ENCODE data around the gene ZBTB16.

Gene ZBTB16

GRCh38 chr11:114073828-114074381, 14.4 kb downstream of the ZBTB16 start:
- Histone ChIP-seq H3K27me3 (replicated peaks; ENCODE audit: insufficient read depth, low read length) (no peaks in the 10 kb centered on the region), H3K4me3 (ENCODE audit: low read length) (no peak overlapping the region), H4K20me1 (ENCODE audit: insufficient read depth, low read length) (no peaks in the 10 kb centered on the region), H3K9me3 (replicated peaks; ENCODE audit: insufficient read depth, low read length) (no peaks in the 10 kb centered on the region), H3F3A (ENCODE audit: insufficient read depth, low read length) (peaks cover 10% of the 10 kb centered on the region), H3K4me2 (ENCODE audit: low read depth, low read length) (no peak overlapping the region), H3K9me2 (replicated peaks; ENCODE audit: insufficient read depth, low read length) (no peaks in the 10 kb centered on the region), H3K27ac (ENCODE audit: low read length) (no peak overlapping the region), H2AFZ (ENCODE audit: low read length) (no peak overlapping the region), H3K9ac (ENCODE audit: low read length) (no peak overlapping the region), H3K79me2 (ENCODE audit: low read length) (no peaks in the 10 kb centered on the region), H3K4me1 (ENCODE audit: low read length) (peaks cover 22% of the 10 kb centered on the region), H3K36me3 (replicated peaks; ENCODE audit: insufficient read depth, low read length) (no peaks in the 10 kb centered on the region)
- TF ChIP-seq EZH2 (optimal IDR thresholded peaks at IDR 0.05; ENCODE audit: low read depth, low read length) = no peak
- no peak for TF ChIP-seq EZH2phosphoT487 (IDR thresholded peaks at IDR 0.05; ENCODE audit: low read length)
- no peak for DNase-seq

GRCh38 chr11:114074546-114075343, 15.2 kb downstream of the ZBTB16 start:
- H3K36me3 ChIP-seq (replicated peaks; ENCODE audit: insufficient read depth, low read length) = no peaks in the 10 kb centered on the region
- H3K27ac ChIP-seq (ENCODE audit: low read length) = no peak overlapping the region
- no peaks in the 10 kb centered on the region for H4K20me1 ChIP-seq (ENCODE audit: insufficient read depth, low read length)
- H3K27me3 ChIP-seq (replicated peaks; ENCODE audit: insufficient read depth, low read length) = no peaks in the 10 kb centered on the region
- H3K4me3 ChIP-seq (ENCODE audit: low read length) = no peak overlapping the region
- DNase-seq = no peak
- TF ChIP-seq EZH2 (optimal IDR thresholded peaks at IDR 0.05; ENCODE audit: low read depth, low read length) (no peak), EZH2phosphoT487 (IDR thresholded peaks at IDR 0.05; ENCODE audit: low read length) (no peak), CTCF (IDR thresholded peaks at IDR 0.05; ENCODE audit: low read length) (no peak)
- peaks cover 10% of the 10 kb centered on the region for H3F3A ChIP-seq (ENCODE audit: insufficient read depth, low read length)
- H3K9me2 ChIP-seq (replicated peaks; ENCODE audit: insufficient read depth, low read length) = no peaks in the 10 kb centered on the region
- H2AFZ ChIP-seq (ENCODE audit: low read length) = no peak overlapping the region
- H3K9ac ChIP-seq (ENCODE audit: low read length) = no peak overlapping the region
- H3K4me2 ChIP-seq (ENCODE audit: low read depth, low read length) = no peak overlapping the region
- peaks cover 30% of the 10 kb centered on the region for H3K4me1 ChIP-seq (ENCODE audit: low read length)
- no peaks in the 10 kb centered on the region for H3K9me3 ChIP-seq (replicated peaks; ENCODE audit: insufficient read depth, low read length)
- H3K79me2 ChIP-seq (ENCODE audit: low read length) = no peaks in the 10 kb centered on the region

- H3K4me2 ChIP-seq (ENCODE audit: low read depth, low read length) = no peak overlapping the region
- H3K4me3 ChIP-seq (ENCODE audit: low read length) = no peak overlapping the region
- H3K27me3 ChIP-seq (replicated peaks; ENCODE audit: insufficient read depth, low read length) = no peaks in the 10 kb centered on the region
- DNase-seq = no peak
- no peaks in the 10 kb centered on the region for H3K36me3 ChIP-seq (replicated peaks; ENCODE audit: insufficient read depth, low read length)
- H3K27ac ChIP-seq (ENCODE audit: low read length) = no peak overlapping the region
- H3K4me1 ChIP-seq (ENCODE audit: low read length) = peaks cover 35% of the 10 kb centered on the region
- no peaks in the 10 kb centered on the region for H3K79me2 ChIP-seq (ENCODE audit: low read length)
- H3K9me3 ChIP-seq (replicated peaks; ENCODE audit: insufficient read depth, low read length) = no peaks in the 10 kb centered on the region
- H2AFZ ChIP-seq (ENCODE audit: low read length) = no peak overlapping the region
- H3K9me2 ChIP-seq (replicated peaks; ENCODE audit: insufficient read depth, low read length) = no peaks in the 10 kb centered on the region
- no peaks in the 10 kb centered on the region for H4K20me1 ChIP-seq (ENCODE audit: insufficient read depth, low read length)
- H3K9ac ChIP-seq (ENCODE audit: low read length) = no peak overlapping the region
- H3F3A ChIP-seq (ENCODE audit: insufficient read depth, low read length) = peaks cover 10% of the 10 kb centered on the region
- TF ChIP-seq CTCF (IDR thresholded peaks at IDR 0.05; ENCODE audit: low read length) (no peak), EZH2 (optimal IDR thresholded peaks at IDR 0.05; ENCODE audit: low read depth, low read length) (no peak), EZH2phosphoT487 (IDR thresholded peaks at IDR 0.05; ENCODE audit: low read length) (no peak)
These were observed 15.8 kb downstream of the ZBTB16 start for GRCh38 chr11:114075344-114075610.

- Histone ChIP-seq H2AFZ (ENCODE audit: low read length) (no peak overlapping the region), H3K79me2 (ENCODE audit: low read length) (no peaks in the 10 kb centered on the region), H4K20me1 (ENCODE audit: insufficient read depth, low read length) (no peaks in the 10 kb centered on the region), H3K9ac (ENCODE audit: low read length) (no peak overlapping the region), H3K27ac (ENCODE audit: low read length) (no peak overlapping the region), H3K36me3 (replicated peaks; ENCODE audit: insufficient read depth, low read length) (no peaks in the 10 kb centered on the region), H3K9me3 (replicated peaks; ENCODE audit: insufficient read depth, low read length) (no peaks in the 10 kb centered on the region), H3K27me3 (replicated peaks; ENCODE audit: insufficient read depth, low read length) (no peaks in the 10 kb centered on the region), H3F3A (ENCODE audit: insufficient read depth, low read length) (peaks cover 16% of the 10 kb centered on the region), H3K4me1 (ENCODE audit: low read length) (peaks cover 41% of the 10 kb centered on the region), H3K4me3 (ENCODE audit: low read length) (no peak overlapping the region), H3K9me2 (replicated peaks; ENCODE audit: insufficient read depth, low read length) (no peaks in the 10 kb centered on the region), H3K4me2 (ENCODE audit: low read depth, low read length) (no peak overlapping the region)
- TF ChIP-seq EZH2 (optimal IDR thresholded peaks at IDR 0.05; ENCODE audit: low read depth, low read length) (no peak), CTCF (IDR thresholded peaks at IDR 0.05; ENCODE audit: low read length) (0 out of 2 replicates have a peak, but pooled peaks have one; percentile 4)
- no peak for DNase-seq
These were observed 16.5 kb downstream of the ZBTB16 start for GRCh38 chr11:114075891-114076441.

Measured in MM.1S (cell line).